Suppressor macrophage treated with lipopolysaccharide for 4 hours (primary cell): ENCODE data around the gene MVB12A.

ENCODE experiments used
- DNase-seq: peaks from one replicate; pipeline ENCODE4 v3.0.0-alpha.2; 2020

MVB12A gene

DNA sequence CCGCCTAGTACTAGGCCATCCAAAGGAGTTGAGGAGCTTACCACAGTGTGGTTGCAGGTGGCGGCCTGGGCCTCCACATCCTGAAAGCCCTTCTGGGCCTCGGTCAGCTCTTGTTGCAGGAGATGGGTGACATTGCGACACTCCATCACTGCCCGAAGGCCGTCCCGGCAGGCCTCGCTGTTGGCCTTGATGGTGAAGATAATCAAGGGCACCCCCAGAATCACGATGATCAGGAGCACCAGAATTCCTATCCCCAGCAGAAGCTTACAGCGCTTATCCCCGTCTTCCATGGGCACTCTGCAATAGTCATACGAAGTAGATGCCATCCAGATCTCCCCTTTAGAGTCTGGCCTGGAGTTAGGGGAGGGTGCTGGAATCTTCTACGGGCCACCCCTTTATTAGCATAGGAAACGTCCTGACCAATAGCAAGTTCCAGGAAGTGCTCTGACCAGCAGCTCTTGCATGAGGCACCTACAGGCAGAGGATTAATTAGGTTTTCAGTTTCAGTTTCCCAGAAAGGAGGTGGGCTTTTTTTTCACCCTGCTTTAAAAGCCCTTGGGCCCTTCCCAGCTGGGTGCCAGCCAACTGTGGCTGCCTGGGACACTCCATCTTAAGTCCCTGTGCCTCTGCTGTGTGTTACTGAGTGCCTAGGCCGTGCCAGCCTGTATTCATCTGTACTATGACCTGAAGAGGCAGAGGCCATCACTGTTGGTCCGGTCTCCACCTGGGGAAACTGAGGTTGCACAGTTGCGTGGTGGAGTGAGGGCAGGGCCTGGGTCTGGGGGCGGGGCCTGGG, 14.4 kb upstream of the MVB12A start, which contains the start of gene BST2:
BST2 (minus strand) TSS at position 381 of the 796 bp plus-strand sequence; CDS start at position 326, 55 bp downstream.
- peak; percentile 96 for DNase-seq

- peak; percentile 50 for DNase-seq
Observed at GRCh38 chr19:17406046-17406886, 13.6 kb upstream of the MVB12A start.

- no peak for DNase-seq
Observed at GRCh38 chr19:17406887-17407196, 13.0 kb upstream of the MVB12A start.

DNA sequence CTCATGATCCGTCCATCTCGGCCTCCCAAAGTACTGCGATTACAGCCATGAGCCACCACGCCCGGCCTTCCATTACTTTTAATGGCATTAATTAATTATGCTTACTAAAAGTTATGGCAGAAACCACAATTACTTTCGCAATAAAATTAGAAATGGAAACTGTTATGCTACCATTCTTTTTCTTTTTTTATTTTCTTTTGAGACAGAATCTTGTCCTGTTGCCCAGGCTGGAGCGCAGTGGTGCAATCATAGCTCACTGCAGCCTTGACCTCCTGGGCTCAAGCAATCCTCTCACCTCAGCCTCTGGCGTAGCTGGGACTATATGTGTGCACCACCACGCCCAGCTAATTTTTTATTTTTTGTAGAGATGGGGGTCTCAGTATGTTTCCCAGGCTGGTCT, 9.9 kb upstream of the MVB12A start:
- no peak for DNase-seq

DNA sequence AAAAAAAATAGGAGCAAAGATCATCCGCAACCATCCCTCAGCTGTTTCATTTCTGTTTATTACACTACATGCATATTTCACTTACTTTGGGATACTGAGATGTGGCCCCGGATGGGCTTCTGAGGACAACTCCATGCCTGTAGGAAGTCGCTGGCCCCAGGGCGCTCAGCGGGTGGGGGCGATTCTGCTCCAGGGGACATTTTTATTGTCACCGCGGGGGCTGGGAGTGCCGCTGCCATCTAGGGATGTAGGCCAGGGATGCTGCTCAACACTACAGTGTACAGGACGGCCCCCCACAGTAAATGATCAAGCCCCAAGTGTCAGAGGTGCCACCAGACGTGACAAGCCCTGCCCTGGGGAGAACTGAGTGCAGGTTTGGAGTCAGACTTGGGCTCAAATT, 8.0 kb upstream of the MVB12A start:
- no peak for DNase-seq

GRCh38 chr19:17414097-17414496, 5.8 kb upstream of the MVB12A start:
- DNase-seq, result no peak

DNA sequence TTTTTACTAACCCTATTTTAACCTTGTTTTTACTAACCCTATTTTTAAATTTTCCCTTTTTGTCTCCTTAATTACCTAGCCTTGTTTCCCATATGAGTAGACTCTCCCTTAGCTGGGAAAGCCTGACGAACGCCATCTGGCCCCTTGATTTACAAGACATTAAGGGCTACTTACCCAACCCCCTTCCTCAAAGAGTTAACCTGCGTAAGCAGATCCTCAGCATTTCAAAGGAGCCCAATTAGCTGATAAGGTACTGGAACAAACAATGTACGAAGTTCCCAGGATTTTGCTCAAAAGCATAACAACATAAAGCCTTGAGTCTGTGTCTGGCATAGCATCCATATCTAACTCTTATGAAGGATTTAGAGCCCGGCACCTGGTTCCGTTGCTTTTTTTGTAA, 4.7 kb upstream of the MVB12A start:
- DNase-seq, result no peak

GRCh38 chr19:17418710-17419109, 1.1 kb upstream of the MVB12A start:
- no peak for DNase-seq

GRCh38 chr19:17419154-17419620, 660 bp upstream of the MVB12A start:
- peak; percentile 2 for DNase-seq

GRCh38 chr19:17420475-17420924, 653 bp downstream of the MVB12A start:
- DNase-seq, result peak; percentile 55

GRCh38 chr19:17421942-17422341, 2.1 kb downstream of the MVB12A start:
- no peak for DNase-seq

DNA sequence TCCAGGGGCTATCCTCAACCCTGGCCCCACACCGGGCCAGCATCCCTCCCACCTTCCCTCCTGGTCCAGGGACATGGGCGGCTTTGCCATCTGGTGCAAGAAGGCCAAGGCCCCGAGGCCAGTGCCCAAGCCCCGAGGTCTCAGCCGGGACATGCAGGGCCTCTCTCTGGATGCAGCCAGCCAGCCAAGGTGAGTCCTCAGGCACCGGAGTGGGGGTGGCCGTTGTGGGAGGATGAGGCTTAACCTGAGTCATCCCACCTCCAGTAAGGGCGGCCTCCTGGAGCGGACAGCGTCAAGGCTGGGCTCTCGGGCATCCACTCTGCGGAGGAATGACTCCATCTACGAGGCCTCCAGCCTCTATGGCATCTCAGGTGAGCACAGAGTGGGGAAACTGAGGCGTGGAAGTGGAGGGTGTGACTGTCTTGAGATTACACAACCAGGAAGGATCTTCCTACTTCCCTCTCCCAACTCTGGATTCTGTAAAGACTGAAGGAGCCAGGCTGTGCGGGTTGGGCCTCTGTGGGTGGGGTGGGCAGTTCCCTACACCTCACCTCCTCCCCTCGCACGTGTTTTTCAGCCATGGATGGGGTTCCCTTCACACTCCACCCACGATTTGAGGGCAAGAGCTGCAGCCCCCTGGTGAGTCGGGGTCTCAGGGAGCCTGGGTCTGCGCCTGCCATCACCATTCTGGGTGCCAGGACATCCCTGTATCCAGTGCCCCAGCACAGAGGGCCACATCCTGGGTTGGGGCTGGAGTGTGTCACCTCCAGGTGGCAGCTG, 3.8 kb downstream of the MVB12A start:
- DNase-seq, result no peak

DNA sequence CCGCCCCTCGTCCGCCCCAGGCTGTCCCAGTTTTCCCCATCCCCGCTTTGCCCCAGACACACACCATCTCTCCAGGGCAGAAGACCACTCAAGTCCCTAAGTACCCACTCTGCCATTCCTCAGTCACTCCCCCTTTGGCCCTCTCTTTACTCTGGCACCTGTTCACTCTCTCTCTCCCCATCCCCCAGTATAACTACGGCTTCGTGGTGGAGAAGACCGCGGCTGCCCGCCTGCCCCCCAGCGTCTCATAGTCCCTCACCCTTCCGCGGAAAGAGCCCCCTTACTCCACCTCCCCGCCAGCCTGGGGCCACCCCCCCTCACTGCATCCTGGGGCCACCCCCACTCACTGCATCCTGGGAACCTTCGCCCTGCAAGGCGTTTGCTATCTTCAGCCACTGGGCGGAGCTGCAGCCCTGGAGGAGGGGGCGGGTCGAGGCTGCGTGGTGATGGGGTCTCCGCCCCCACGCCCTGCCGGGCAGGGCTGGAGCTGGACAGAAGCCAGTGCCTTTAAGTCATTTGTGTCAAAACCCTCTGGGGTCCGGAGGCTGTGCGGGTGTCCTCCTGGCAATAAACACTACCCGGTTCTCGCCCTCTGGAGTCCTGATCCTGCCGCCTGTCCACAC, 5.0 kb downstream of the MVB12A start:
- DNase-seq, result no peak

DNA sequence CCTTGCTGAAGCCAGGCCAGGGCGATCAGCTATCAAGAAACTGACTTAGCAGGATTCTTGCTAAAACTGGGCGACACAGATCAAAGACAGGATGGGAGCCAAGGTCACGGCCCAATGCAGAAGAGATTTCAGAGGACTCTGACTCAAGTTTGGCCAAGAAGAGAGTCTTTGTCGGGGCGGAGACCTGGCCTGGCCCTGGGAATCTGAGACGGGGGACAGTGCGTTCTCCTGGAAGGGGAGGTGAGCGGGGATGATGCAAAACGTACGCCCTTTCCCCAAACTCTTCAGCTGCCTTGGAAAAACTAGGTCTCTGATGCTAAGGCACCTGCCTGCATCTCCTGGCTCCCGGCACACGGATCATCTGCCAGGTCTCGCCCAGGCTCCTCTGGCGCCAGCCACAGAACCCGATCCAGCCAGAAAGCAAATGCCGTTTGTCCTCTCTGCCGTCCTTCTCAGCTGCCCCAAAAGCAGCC, 9.8 kb downstream of the MVB12A start:
- no peak for DNase-seq

DNA sequence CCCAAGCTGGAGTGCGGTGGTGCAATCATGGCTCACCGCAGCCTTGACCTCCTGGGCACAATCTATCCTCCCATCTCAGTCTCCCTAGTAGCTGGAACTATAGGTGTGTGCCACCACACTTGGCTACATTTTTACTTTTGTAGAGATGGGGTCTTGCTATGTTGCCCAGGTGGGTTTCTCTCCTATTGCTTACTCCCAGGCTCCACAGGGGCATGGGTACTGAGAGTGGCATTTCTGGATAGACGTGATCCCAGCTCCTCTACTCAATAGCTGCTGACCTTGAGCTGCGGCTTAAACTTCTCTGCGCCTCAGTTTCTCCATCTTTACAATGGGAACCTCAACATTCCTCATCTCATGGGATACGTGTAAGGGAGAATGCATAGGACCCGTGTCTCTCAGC, 11.6 kb downstream of the MVB12A start:
- DNase-seq, result no peak

DNA sequence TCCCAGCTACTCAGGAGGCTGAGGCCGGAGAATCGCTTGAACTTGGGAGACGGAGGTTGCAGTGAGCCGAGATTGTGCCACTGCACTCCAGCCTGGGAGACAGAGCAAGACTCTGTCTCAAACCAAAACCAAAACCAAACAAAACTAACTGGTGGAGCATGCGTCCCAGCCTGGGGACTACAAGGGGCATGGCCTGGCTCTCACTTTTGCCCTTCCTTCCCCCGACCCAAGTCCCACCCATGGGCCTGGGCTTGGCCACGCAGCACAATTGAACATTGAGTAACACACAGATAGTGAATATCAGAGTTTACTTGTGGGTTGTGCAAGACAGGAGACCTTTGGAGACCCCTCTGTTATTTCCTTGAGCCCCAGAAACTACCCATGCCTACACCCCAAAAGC, 15.4 kb downstream of the MVB12A start:
- no peak for DNase-seq

- DNase-seq, result no peak
Observed at GRCh38 chr19:17436094-17436873, 16.4 kb downstream of the MVB12A start.

GRCh38 chr19:17436874-17437267, 17.0 kb downstream of the MVB12A start:
- no peak for DNase-seq

- no peak for DNase-seq
Observed at GRCh38 chr19:17441241-17442021, 21.6 kb downstream of the MVB12A start.

GRCh38 chr19:17445526-17446165, 25.8 kb downstream of the MVB12A start:
- DNase-seq, result no peak
